GM21447 (cell line): ENCODE results near the gene ZNF865.

ENCODE experiments used
- ATAC-seq: cut with Tn5 transposase; IDR thresholded peaks from one replicate; pipeline ENCODE4 v1.9.1; 2021; ENCODE audit not compliant: unreplicated experiment

Gene ZNF865

DNA sequence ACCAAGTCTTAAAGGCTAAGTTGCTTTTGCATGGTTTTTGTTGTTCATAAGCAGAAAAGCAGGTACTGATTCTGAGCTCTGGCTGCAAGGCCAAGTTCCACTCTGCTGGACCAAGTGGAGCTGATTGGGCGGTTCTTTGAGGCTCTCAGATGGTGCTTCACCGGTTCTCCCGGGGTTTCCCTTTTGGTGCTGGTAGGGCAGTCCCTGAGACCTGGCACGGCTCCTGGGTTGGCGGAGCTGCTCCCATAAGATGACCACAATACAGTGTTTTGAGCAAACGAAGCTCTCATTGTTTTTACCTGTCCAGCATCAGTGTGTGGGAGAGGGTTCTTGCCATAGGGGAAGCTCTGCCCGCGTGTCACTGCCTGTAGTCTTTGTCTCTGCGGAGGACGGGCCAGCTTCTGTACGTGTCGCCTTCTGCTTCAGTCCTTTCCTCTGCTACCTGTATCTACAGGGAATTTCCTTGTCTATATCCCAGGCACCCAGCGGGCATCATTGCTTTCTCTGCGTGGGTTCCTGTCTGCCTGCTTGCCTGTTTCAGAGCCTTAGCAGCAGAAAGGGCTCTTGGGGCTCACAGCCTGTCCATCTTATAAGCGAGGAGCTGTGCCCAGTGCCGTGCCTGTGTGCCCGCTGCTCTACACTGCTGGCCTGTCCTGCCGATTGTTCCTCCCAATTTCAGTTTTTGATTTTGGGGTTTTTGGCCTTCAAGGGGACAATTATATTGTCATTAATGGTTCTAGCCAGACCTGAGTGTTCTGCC is 51.7 kb downstream of the ZNF865 start:
- ATAC-seq, result no peak

DNA sequence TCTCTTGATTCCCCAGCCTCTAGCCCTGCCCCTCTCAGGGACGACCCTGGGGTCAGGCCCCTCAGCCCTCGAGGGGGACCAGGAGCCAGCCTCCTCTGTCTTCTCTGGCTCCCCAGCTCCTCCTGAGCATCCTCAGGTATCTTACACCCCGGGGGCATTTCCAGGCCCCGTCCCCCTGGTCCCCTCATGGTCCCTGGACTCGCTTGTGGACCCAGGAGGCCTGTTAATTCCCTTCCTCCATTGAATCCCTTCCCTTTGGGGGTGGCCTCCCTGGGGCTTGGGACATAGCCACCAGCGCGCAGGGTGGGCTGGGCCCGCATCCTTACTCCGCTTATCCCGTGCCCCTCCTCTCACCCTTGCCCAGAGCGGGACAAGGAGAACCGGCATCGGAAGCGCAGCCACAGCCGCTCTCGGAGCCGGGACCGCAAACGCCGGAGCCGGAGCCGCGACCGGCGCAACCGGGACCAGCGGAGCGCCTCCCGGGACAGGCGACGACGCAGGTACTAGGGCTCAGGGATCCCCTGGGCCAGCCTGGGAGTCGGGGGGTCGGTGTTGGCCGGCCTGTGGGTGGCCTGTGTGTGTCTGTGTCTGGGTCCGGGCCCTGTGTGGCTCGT is 53.5 kb downstream of the ZNF865 start:
- no peak for ATAC-seq

DNA sequence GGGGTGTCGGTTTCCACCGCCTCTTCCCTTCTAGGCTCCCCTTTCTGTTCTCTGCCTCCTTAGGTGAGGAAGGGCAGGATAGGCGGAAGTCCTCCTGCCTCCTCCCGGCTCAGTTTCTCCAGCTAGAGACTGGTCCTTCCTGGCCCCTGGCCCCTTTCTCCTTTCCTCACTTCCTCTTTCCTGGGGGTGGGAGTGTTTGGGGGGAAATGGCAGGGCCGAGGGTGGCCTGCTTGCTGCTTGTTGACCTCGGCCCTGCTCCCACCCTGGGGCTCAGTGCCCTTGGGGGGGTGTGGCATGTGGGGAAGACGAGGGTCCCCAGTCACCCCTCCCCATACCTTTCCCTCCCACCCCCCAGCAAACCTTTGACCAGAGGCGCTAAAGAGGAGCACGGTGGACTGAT is 54.4 kb downstream of the ZNF865 start:
- no peak for ATAC-seq

DNA sequence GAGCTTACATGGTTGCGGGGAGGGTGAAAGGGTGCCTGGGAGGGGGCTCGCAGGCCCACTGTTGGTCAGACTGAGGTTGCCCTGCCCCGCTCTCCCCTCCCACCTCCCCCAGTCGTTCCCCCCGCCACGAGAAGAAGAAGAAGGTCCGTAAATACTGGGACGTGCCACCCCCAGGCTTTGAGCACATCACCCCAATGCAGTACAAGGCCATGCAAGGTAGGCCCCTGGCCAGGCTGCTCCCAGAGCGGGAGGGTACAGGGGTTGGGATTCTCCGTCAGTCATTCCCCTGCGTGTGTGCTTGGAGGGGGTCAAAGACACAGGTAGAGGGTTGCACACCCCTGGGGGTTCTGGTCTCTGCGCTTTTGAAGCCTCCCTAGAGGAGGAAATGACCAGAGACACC is 55.0 kb downstream of the ZNF865 start:
- ATAC-seq, result no peak

DNA sequence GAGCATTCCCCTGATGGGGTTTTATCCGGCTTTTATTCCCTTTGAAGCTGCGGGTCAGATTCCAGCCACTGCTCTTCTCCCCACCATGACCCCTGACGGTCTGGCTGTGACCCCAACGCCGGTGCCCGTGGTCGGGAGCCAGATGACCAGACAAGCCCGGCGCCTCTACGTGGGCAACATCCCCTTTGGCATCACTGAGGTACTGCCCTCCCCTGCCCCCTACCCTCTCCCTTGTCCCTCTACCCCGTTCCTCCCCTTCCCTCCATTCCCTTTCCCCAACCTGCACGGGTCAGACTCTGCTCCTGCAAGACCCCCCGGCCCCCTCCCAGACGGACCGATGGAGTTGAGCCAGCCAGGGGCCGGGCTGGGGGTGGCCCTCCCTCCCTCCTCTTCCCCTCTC is 55.5 kb downstream of the ZNF865 start:
- no peak for ATAC-seq

DNA sequence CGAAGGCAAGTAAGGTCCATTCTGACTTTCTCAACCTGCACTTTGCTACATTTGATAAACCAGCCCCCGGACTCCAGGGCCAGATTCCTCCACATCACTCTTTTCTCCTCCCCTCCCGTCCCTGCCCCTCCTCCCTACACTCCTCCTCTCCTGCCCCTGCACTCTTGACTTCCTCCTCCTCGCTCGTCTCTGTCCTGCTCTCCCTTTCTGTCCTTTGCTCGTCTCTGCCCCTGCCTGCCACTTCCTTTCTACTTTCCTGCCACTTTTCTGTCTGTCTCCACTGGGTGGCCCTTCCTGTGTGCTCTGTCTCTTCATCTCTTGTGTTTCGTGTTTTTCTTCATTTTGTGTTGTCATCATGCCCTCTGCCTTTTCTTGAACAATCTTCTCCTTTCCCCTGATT is 56.4 kb downstream of the ZNF865 start:
- no peak for ATAC-seq

DNA sequence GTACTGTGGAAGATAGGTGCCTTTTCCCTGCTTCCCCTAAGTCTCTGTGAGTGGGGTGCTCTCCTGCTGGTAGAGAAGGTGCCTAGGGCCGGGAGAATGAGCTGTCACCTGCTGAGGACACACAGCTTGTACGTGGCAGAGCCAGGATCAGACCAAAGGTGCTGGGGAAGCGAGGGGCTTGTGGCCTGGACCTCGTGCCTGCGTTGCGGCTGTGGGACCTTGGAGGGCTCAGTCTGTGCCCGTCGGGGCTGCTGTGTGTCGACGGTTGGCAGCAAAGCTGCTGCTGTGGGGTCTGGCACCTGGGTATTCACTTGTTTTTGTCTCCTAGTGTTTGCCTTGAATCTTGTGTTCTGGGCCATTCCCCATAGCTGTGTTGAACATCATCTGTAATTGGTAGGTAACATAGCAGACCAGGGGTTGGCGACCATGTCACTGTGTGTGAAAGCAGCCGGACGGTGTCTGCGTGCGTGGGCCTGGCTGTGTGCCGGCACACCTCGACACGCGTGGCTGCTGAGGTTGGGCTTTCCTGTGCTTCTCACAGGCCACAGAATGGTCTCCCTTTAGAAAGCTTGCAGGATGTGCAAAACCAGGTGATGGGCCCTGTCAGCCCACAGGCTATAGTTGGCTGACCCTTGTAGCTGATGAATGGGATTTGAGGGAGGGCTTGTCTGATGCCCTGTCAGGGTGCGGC is 58.5 kb downstream of the ZNF865 start:
- no peak for ATAC-seq

DNA sequence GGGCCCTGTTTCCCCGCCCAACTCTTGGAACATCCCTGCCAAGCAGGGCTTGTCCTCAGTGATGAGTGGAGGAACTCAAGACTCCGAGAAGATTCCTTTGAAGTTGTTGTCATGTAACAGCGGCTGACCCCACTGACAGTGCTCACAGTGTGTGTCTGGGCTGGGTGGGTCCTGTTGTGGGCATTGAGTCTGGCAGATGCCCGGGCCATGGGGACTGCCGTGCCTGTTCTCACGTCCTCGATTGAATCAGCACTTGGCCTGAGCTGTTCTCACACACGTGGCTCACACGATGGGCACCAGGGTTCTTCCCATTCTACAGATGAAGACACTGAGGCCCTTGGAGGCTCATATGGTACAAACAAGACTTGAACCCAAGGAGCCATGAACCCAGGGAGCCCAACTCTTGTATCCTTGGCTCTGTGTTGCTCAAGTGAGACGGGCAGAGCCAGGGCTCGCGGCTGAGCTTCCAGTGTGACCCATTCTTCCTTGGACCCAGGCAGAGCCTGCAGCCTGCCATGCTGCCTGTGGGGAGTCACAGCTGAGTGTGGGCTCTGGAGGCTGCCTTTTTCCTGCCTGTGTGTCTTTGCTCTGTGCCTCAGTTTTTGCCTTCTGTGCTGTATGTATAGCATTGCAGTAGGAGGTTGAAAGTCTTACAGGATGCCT is 61.0 kb downstream of the ZNF865 start:
- no peak for ATAC-seq
